ENCODE data around the gene SUPT6H. TPM values are rescaled to one million over a fixed set of nuclear protein-coding genes. Genes with fewer than 3 reads are reported as not detected.

The SUPT6H gene
- total and polyA plus RNA-seq, 2 of the 8 experiments (the other 6 are each of a cell fraction or from before 2014, with no cell fraction given): 32.0 to 59.9 TPM

- Histone ChIP-seq H4K5ac (ENCODE audit: insufficient read length, low read depth, low read length) (peak overlapping the region; percentile 94), H2AFZ (ENCODE audit: low read length) (no peak overlapping the region), H3K27ac (ENCODE audit: low read depth, low read length) (peak overlapping the region; percentile 70), H4K91ac (replicated peaks; ENCODE audit: insufficient read length, low read length) (peak overlapping the region; percentile 89), H3K9ac (replicated peaks in 1 of 4; ENCODE audit: extremely low read depth in 1 of 4, low read depth in 3 of 4, low read length in 3 of 4) (peak overlapping the region in 3 of 4 experiments; percentile 79 to 85 (median 83); a peak in 6 of 7 replicates), H2BK15ac (ENCODE audit: low read length) (peak overlapping the region; percentile 99), H2BK12ac (ENCODE audit: low read depth, low read length) (peak overlapping the region; percentile 96), H3K18ac (ENCODE audit: extremely low read depth, low read length) (peak overlapping the region; percentile 91), H3K14ac (ENCODE audit: insufficient read length) (no peak overlapping the region), H2AK5ac (ENCODE audit: low read depth, low read length) (peak overlapping the region; percentile 54), H3K4me2 (ENCODE audit: insufficient read depth in 1 of 2, low read depth in 2 of 2, low read length in 2 of 2) (peak overlapping the region; percentile 88 to 100), H3K4me1 (replicated peaks in 1 of 4; ENCODE audit: control insufficient read depth in 3 of 4, insufficient read depth in 4 of 4, low read length in 3 of 4) (peaks cover 4 to 15% (median 7%) of the 10 kb centered on the region in 4 experiments; a peak in 6 of 7 replicates), H3K56ac (replicated peaks; ENCODE audit: insufficient read length, low read depth, low read length) (peak overlapping the region; percentile 89), H2BK5ac (ENCODE audit: low read depth, low read length) (peak overlapping the region; percentile 94), H3K9me3 (ENCODE audit: insufficient read depth in 2 of 2, low read depth in 1 of 2, low read length in 1 of 2) (no peaks in the 10 kb centered on the region), H2BK20ac (ENCODE audit: low read length) (peak overlapping the region; percentile 21; the same call in 1 of the 2 replicates), H3K36me3 (ENCODE audit: control insufficient read depth in 2 of 4, insufficient read depth in 4 of 4, low read length in 3 of 4) (peaks cover 8 to 20% (median 15%) of the 10 kb centered on the region in 4 experiments; a peak in 7 of 8 replicates), H3K23me2 (ENCODE audit: low read depth, low read length) (peaks cover 16% of the 10 kb centered on the region), H2BK120ac (replicated peaks; ENCODE audit: low read depth, low read length) (peak overlapping the region; percentile 7), H3K79me1 (ENCODE audit: low read depth, low read length) (peaks cover 16% of the 10 kb centered on the region), H3K23ac (ENCODE audit: insufficient read length) (no peak overlapping the region), H4K8ac (ENCODE audit: extremely low read depth, insufficient read depth, low read length) (peak overlapping the region; percentile 81; the same call in 1 of the 2 replicates), H3K27me3 (replicated peaks in 1 of 4; ENCODE audit: control insufficient read depth in 3 of 4, extremely low read depth in 1 of 4, insufficient read depth in 3 of 4, low read length in 3 of 4) (no peaks in the 10 kb centered on the region), H3K4me3 (ENCODE audit: extremely low read depth in 1 of 4, insufficient read depth in 2 of 4, low read depth in 3 of 4, low read length in 4 of 4) (peak overlapping the region; percentile 37 to 81 (median 58)), H3K79me2 (ENCODE audit: control insufficient read depth in 1 of 2, insufficient read depth in 2 of 2, low read length in 2 of 2) (peaks cover 3 to 33% of the 10 kb centered on the region in 2 experiments; a peak in 3 of 4 replicates), H3K4ac (replicated peaks; ENCODE audit: insufficient read length, low read depth, low read length) (peak overlapping the region; percentile 98), H4K20me1 (replicated peaks in 1 of 2; ENCODE audit: control insufficient read depth in 1 of 2, insufficient read depth in 2 of 2, low read length in 2 of 2) (peaks cover 0 to 11% of the 10 kb centered on the region in 2 experiments)
- 18% methylated on average over 20 of the region's 34 CpGs; no CpG with 5 or more reads in 1 of the 2 experiments for WGBS, 2 experiments (ENCODE audit: extremely low coverage in 1 of 2, insufficient coverage in 1 of 2, insufficient read length in 1 of 2, insufficient replicate concordance in 2 of 2, low coverage in 1 of 2, low lambda C conversion rate in 2 of 2, missing lambda C conversion rate in 1 of 2)
- ChIA-PET CTCF (ENCODE audit: partially characterized antibody) (interaction anchor here (0.6 to 2.8 kb wide), 4 partner anchors 8 to 54 kb away, joined by 3 to 12 read pairs (median 4); partner anchors contain the start of gene RPL23A), POLR2A (ENCODE audit: partially characterized antibody) (interaction anchor here (0.7 to 10.5 kb wide), 15 partner anchors 10 to 253 kb away, joined by 3 to 258 read pairs (median 10); partner anchors contain the start of genes BLTP2, FLOT2, NEK8 and RPL23A)
- DNase-seq (ENCODE audit: low read depth in 1 of 2, low spot score in 2 of 2) (peak in 1 of 2 experiments; percentile 85), FAIRE-seq (no peak)
- TF ChIP-seq SUZ12 (IDR thresholded peaks at IDR 0.05; ENCODE audit: low read length) (no peak), SIN3A (conservative IDR thresholded peaks at IDR 0.05 in 1 of 2, IDR thresholded peaks at IDR 0.05 in 1 of 2; ENCODE audit: low read depth in 1 of 2, low read length in 2 of 2) (0 out of 4 replicates have a peak, but pooled peaks of 1 of the 2 experiments have one; percentile 5), PHF8 (conservative IDR thresholded peaks at IDR 0.05; ENCODE audit: low read depth, low read length) (peak; percentile 50), CBX8 (IDR thresholded peaks at IDR 0.05; ENCODE audit: borderline replicate concordance, low read depth, low read length) (no peak), TAF1 (IDR thresholded peaks at IDR 0.05; ENCODE audit: low read depth, low read length) (peak; percentile 39; the same call in 1 of the 2 replicates), ASH2L (IDR thresholded peaks at IDR 0.05; ENCODE audit: low read length) (peak; percentile 52), CHD1 (IDR thresholded peaks at IDR 0.05; ENCODE audit: low read depth, low read length) (no peak), POLR2A (IDR thresholded peaks at IDR 0.05; ENCODE audit: control extremely low read depth in 1 of 2, low read depth in 2 of 2, low read length in 2 of 2) (peak in 1 of 2 experiments; percentile 26; a peak in 2 of 3 replicates), POLR2AphosphoS5 (IDR thresholded peaks at IDR 0.05; ENCODE audit: low read depth, low read length) (peak; percentile 42; the same call in 1 of the 2 replicates), YY1 (IDR thresholded peaks at IDR 0.05; ENCODE audit: low read depth, low read length) (peak; percentile 75; the same call in 1 of the 2 replicates), TBP (IDR thresholded peaks at IDR 0.05; ENCODE audit: low read depth, low read length) (peak; percentile 22; the same call in 1 of the 2 replicates), SP2 (IDR thresholded peaks at IDR 0.05; ENCODE audit: low read length) (no peak)
Observed at GRCh38 chr17:28712032-28712704, 50.2 kb downstream of the SUPT6H start.

Measured in H1 (cell line).